Stimulated activated CD4-positive, alpha-beta T cell treated with anti-CD3 and anti-CD28 coated beads, TNF-alpha, amount 100 ng/mL, for 1 hour (primary cell): ENCODE results near the gene IL6ST.

Experiments
- DNase-seq, 3 donors: peaks; one replicate each; pipeline ENCODE4 v3.0.0-alpha.2; 2020; ENCODE audit warnings: low read depth in 3 of 3, low spot score in 1 of 3

IL6ST gene

DNA sequence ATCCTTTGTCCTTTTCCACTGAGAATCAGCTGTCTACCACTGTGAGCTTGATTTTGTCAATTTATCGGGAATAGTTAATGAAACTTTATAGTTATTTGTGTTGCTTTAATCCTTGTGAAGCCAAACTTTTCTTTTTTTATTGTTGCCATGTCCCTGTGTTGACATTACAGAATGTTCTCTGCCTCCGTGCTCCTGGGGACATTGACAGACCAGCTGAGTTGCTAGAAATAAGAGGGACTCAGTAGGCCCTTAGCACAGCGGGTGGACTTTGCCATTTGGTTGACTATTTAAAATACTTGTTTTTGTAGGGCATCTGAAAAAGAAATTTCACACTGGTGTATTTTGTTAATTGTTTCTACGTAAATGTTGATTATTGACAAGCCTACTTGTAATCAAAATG is 73.1 kb downstream of the IL6ST start:
- DNase-seq, result no peak

DNA sequence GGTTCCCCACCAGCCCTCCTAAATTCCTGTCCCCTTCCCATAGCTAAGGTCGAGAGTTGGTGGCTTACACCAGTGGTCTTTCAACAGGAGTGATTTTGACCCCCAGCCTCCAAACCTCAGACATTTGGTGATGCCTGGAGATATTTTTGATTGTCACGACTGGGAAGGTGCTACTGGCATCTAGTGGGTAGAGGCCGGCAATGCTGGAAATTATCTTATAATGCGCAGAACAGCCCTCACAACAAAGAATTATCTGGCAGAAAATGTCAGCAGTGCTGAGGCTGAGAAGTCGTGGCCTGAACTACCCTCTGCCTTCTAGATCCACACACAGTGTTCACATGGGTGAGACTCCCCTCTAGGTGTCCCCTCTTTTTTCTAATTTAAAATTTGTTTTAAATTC is 74.0 kb downstream of the IL6ST start:
- DNase-seq, result no peak

DNA sequence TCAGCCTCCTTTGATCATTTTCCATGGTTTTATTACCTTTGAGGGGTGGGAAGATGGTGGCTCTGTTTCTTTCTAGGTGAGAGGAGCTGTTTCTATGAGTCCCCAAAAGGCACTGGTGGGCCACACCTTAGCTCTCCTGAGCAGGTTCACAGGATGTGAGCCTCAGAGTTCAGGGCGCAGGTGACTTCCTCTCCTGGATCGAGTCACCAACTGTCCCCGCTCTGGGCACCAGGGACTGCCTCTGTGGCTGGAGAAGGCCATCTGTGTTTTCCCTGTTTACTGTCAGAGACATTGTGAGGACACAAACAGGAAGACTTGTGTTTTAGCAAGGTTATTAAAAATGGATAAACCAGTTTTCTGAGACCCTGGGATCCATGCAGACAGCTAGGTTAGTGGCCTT is 75.1 kb downstream of the IL6ST start:
- no peak for DNase-seq

DNA sequence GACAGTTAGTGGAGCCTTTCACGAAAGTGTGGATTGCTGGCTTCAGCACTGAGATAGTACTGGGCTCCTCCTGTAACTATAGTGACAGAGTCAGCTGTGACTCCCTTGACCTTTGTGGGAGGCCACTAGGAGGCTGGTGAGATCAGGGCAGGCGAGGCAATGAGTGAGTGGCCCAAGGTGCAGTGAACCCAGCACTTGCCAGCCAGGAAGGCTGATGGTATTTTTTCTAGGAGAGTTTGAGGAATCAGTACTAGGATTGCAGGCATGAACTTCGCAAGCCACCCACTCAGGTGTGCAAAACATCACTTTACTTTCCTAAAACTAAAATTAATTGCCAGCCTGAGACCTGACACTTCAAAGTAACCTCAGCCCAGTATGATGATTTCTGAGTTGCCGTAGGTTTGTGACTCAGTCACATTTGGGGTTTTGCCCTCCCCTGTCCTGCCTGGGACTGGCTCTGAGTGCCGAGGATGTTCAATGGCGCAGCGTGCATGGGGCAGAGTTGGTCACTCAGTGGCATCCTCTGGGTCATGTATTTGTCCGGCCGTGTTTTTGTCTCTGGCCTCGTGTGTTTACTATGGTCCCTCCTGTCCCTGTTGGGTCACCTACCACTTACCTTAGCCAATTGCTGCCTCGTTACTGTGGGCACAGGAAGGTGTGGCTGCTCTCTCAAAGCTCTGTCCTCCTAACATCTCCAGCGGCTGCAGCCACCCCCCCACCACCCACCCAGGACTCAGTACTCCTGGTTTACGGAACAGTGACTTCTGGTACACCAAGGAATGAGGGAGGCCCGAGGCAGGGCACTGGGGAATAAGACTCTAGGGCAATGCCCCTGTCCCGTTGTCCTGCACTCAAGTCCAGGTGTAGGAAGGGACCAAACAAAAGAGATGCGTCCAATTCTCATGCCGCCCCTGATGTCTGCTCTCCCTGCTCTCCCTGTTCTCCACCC is 76.4 kb downstream of the IL6ST start:
- no peak for DNase-seq

DNA sequence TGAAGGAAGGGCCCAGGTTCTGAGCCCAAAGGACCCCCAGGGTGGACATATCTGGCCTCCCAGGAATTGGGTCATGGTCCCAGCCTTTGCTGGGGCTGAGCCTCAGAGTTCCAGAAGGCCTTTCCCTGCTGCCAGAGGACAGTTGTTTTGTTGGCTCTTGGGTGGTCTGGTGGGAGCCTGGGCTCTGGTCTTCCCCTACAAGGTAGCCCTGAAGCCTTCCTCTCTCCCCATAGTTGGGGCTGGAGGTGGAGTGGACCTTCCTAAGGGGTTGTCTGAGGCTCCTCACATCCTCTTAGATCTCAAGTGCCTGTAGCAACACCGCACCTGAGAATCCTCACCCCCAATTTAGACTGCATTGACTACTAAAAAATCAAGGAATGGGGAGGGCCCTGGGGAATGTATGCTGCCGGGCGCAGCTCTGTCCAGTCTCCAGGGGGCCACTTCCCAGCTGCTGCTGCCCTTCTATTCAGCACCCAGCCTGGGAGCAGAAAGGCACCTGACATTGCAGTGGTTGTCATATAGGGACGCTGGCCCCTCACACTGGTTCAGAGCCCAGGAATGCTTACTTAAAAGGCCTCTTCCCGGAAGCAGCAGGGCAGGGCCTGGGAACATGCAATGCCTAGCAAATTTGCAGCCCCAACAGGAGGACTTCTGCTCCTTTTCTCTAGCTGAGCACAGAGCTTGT is 77.2 kb downstream of the IL6ST start:
- no peak for DNase-seq

DNA sequence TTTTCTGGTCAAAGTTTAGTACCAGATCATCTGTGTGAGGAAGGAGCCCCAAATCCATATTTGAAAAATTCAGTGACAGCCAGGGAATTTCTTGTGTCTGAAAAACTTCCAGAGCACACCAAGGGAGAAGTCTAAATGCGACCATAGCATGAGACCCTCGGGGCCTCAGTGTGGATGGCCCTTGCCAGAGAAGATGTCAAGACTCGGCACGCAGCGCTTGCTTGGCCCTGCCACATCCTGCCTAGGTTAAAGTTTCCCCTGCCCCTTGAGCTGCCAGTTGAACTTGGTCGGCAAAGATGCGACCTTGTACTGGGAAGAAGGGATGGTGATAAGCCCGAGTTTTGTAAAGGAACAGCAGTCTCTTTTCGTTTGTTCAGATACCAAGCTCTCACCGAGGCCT is 77.8 kb downstream of the IL6ST start:
- DNase-seq, result no peak

DNA sequence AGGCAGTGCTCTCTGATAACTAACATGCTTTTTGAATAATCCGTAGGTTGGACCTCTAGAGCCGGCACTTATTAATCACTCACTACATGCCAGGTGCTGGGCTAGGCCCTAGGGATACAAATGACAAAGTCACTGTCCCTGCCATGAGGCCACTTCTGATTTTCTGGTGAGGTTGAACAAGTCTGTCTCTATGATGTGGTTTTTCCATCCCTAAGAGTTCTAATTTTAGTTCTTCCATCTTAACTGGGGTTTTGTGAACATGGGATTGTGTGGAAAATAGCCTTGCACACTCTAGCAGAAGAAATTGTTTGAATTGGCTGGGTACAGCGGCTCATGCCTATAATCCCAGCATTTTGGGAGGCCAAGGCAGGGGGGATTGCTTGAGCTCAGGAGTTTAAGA is 79.0 kb downstream of the IL6ST start:
- DNase-seq, result no peak

DNA sequence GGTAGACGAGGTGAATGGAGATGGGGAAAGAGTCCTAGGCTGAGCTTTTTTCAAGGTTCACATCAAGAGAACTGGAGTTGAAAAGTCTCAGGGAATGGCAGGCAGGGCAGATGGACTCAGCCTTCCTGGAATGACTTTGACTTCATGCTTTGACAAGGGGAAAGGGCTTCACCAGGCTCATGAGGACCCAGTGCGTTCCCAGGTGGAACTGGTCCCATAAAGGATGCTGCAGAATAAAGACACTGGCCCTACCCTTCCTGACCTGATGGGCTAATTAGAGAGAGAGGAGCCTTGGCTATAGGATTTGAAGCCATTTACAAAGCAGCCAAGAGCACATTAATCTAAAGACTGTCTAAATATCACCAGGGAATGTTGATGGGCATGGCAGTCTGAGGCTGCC is 79.8 kb downstream of the IL6ST start:
- no peak for DNase-seq

DNA sequence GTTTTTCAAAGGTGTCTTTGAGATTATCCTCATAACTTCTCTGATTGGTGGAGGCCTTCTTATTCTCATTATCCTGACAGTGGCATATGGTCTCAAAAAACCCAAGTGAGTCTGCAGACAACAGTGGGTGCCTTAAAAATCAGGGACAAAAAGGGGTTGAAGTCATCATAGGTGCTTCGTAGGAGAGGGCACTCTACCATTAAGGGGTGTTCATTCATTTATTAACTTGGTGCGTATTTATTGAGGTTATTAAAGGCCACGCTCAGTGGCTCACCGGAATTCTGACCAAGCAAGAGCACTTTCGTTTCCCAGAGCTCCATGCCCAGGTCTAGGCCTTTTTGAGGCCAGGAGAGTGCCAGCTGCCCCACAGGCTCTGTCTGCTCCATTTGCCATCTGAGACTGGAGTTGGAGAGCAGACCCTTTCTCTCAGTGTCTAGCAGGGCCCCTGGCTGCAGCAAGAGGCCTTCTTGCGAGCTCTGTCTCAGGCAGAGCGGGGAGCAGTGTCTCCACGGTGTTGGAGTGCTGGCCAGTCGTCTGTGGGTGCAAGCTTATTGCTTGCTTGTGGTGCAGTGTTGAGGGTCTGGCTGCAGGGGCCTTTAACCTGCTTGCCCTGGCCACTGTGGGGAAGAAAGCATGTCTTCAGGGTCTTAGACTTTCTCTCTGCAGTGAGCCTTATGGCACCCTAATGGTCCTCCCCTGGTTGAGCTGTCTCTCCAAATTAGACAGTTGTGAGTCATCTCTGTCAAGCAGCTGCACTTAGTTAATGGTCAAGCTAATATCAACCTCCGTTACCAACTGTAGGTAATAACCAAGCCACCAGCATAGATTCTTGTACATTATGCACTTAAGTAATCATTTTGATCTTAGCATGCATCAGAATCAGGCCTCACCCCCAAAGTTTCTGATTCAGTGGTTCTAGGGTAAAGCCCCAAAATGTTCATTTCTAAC is 81.0 kb downstream of the IL6ST start:
- no peak for DNase-seq

DNA sequence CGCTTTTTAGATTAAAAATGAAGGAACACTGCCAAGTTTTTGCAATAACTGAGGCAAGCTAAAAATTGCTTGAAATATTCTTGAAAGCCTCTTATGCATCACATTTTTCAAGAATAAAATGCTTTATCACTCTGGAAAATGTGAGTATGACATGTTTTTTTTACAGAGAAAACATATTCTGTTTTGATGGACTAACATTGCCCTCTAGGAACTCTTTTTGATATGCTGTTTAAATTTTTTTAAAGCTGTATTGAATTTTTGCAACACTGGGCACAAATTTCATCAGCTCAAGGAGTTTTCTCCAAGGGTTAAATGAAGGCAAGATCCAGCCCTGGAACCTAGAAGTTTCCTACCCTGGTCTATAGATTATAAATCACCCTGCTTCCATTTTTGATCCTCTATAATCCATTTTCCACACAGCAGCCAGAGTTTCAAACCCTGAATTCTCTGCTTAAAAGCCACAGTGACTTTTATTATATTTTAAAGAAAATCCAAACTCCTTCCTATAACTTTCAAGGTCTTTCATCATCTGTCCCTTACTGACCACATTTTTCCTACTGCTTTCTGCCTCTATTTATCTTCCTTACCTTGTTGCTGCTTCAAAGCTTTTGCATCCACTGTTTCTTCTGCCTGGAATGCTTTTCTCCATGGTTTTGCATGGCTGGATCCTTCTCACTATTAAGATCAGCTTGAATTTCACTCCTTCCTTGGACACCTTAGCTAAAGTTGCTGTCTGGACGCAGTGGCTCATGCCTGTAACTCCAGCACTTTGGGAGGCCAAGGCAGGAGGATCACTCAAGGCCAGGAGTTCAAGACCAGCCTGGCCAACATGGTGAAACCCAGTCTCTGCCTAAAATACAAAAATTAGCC is 82.7 kb downstream of the IL6ST start:
- DNase-seq, result no peak

DNA sequence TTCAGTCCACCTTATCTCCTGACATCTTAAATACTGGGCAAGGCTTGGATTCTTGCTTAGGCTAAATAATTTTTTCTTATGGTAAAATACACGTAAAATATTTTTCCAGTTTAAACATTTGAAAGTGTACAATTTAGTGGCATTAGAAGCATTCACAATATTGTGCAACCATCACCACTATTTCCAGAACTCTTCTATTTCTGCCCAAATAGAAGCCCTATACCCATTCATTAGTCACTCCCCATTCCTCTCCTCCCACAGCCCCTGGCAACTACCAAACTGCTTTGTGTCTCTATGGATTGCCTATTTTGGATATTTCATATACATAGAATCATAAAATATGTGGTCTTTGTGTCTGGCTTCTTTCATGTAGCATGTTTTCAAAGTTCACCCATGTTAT is 86.0 kb downstream of the IL6ST start:
- DNase-seq, result no peak

DNA sequence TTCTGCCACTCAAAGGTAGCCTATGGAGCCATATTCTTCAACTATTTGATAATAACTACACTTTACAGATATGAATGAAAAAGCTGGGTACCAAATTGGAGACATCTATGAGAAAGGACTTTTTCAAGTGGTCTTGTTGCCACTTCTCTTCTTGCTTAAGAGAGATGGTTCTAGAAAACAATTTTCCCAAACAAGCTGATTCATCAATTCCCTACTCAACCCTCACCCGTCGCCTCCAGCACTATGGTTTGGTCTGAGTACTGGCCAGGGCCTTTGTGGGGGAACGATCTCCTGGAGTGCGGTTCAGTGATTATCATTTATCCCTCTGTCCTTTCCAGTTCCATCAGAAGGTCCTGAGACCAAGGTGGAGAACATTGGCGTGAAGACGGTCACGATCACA is 86.8 kb downstream of the IL6ST start:
- DNase-seq, result no peak

DNA sequence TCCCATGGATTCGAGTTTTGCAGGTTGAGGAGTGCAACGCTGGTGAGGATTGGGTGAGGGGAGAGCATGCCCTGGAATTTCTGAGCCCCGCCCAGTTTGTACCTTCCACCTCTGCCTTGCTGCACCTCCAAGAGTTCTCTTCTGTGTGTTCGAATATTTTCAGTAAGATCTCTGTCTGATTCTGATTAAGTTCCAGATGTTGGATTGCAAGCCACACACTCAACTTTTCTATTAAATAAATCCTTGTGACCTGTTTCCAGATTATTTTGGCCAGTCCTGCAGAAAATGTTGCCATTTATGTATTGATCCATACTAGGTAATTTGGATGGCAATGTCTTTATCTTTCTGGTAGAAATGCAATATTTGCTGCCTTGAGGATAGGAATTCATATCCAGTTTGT is 89.5 kb downstream of the IL6ST start:
- DNase-seq, result no peak

DNA sequence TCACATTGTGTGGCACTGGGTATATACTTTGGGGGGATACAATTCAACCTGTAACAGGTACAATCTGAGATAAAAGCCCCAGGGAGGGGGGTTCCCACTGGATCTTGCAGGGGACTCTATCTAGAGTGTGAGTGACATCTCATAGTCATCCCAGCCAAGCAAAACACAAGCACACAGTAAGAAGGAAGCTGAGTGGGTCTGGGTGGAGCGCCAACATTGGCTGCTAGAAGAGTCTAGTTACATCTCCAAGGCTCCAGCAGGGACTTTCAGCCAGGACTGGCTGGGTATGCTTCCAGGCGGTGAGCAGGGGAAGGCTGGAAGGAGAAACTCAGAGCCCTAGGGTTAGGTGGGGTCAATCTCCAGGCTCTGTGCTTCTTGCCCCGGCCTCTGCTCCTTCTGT is 90.6 kb downstream of the IL6ST start:
- DNase-seq, result no peak

DNA sequence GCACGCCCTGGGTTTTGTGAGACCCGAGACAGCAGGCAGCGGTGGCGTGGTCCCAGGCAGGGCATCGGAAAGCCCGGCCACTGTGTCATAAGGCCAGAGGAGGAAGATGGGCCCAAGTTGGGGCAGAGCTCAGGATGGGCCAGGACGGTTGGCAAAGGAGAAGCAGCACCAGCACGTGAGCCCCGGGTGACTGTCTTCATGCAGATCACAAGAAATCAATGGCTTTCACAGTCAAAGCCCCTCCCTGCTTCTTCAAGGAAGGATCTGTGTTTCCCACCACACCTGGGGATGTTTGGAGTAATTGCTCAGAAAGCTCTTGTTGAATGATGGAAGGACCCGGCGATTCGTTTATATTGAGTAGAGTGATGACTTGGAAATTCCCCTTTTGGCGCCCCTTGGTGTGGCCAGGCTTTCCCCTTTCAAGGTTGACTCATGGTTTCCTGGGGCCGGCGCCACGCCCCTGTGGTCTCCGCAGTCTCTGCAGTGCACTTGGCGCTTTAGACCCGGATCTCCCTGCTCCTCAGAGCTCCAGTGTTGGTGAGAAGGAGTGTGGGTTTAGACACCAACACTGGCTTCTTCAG is 91.6 kb downstream of the IL6ST start:
- DNase-seq, result peak; percentile 10 to 28 (median 23)

DNA sequence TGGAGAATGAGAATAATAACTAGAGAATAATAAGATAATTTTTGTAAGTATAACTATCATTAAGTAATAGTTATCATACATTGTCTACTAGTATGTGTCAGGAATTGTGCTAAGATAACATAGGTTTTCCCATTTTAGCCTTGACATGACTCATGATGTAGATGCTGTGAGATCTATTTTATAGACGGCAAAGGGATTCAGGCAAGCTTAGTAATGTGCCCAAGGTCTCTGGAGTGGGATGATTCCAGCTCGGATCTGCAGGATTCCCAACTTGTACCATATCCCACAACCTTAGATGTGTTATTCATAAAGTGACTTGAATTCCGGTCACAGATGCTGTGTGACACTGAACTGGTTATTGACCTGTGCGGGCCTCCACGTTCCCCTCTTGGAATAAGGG is 92.1 kb downstream of the IL6ST start:
- no peak for DNase-seq

DNA sequence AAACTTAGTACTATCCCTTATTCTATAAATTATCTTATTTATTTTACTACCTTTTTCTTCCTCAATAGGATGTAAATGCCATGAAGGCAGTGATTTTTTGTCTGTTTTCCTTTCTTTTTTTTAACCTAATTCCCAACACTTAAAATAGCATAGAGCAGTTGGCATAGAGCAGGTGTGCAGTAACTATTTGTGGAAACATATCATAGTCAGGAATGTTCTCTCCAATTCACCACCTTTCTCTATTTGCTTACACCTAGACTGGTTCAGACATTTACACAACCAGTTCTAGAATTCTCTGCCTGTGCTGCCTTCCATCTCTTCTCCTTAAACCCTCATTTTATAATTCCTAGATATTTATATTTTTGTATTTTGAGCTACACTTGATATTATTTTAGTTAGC is 94.0 kb downstream of the IL6ST start:
- no peak for DNase-seq

DNA sequence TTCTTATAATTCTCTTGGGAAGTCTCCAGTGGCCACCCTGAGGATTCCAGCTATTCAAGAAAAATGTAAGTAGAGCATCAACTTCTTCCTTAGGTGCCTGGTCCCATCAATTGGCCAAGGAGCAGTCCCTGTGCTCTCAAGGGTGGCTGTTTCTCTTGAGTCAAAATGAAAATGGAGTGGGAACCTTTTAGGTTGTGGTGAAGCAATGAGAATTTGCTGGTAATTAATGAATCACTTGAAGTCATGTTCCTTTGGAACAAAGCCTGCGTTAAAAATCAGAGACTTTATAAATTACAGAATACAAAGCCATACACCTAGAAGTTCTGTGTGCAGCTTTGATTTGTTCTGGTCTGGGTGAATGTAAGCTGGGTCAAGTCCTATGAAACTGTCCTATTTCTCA is 94.7 kb downstream of the IL6ST start:
- no peak for DNase-seq

DNA sequence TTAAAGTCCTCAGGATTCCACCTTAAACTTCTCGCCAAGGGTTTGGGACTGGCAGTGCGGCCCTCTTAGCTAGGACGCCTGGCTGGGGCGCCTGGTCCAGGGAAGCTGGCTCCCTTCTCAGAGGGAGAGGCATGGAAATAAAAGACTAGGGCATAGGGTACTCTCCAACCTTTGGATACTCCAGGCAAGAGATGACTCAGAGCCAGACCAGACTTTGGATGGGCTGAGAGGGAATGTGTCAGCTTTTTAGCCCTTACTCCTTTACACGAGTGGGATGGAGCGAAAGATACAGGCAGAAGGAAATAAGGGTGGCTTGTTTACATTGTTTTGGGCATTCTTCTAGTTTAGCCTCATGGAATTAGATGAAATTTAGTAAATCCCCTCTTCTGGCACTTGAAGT is 95.4 kb downstream of the IL6ST start:
- DNase-seq, result no peak

DNA sequence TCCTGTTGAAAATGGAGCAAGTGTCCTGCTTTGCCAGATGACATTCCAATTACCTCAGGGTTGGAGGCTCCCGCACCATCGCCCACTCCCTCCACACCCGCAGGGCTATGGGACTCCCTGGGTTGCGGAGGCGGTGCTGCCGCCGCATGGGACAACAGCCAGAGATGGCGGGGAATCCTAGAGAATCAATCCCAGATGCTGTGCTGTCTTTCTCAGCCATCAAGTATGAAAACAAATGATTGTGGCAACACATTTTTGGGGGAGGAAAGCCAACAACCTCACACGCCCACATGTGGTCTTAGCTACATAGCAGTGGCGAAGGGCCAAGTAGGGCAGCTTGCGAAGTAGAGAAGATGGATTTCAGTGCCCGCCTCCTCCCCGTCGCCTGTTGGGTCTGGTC is 96.9 kb downstream of the IL6ST start:
- no peak for DNase-seq
